GM21360 (cell line): ENCODE measurements around the gene CLASP1.
A peak's percentile ranks its signal among the peaks of the same experiment; 100 is the strongest.
"Not testable (repeated sequence)": the region's sequence is repeated elsewhere in the genome, so short reads cannot be mapped to it uniquely, and the experiment has no call there.

ENCODE experiments used
- ATAC-seq: cut with Tn5 transposase; IDR thresholded peaks from one replicate; pipeline ENCODE4 v1.9.1; 2021; ENCODE audit warnings: mild to moderate bottlenecking, moderate library complexity; ENCODE audit not compliant: unreplicated experiment

CLASP1 gene

GRCh38 chr2:121663434-121663833 lies 14.2 kb upstream of the CLASP1 start:
- no peak for ATAC-seq

GRCh38 chr2:121662656-121663055 lies 13.4 kb upstream of the CLASP1 start:
- ATAC-seq: no peak

DNA sequence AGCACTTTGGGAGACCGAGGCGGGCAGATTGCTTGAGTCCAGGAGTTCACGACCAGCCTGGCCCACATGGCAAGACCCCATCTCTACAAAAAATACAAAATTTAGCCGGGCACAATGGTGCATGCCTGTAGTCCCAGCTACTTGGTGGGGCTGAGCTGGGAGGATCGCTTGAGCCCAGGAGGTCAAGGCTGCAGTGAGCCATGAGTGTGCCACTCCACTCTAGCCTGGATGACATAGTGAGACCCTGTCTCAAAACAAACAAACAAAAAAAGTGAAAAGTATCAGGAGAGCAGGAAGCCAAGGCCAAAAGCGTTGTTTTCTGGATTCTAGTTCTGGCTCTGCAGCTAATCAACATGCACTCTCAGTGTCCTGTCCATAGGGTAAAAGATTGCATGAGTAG lies 10.7 kb upstream of the CLASP1 start:
- ATAC-seq: no peak

DNA sequence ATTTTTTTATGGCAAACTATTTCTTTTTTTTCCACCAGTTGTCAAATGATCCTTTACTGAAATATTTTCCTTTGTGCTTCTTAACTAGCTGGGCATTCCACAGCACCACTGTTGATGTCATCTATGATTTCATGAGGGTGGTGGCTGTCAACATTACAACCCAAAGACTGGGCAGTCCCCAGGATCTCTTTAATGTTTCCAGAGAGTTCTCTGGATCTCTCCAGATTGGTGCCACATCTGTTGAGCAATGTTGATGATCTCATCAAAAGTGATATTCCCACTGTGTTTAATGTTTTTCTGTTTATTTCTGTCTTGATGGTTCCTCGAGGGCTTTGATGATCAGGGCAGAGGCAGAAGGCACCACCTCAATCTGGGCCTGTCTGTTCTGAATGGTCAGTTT lies 9.1 kb upstream of the CLASP1 start:
- not testable (repeated sequence) for ATAC-seq

DNA sequence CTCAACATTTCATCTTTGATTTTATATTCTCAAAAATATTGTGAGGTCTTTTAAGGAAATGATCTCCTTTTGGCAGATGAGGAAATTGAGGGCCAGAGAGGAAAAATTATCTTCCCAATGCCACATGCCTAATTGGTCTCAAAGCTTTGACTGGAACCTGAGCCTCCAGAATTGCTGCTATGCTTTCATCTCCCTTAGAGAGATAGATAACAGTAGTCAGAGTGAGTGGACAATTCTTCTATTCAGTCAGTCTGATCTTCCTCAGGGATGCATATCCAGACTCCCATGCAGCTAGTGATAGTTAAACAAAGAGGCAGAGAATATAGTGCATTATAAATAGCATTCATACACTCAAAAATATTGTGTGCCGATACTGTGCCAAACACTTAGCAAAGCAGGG lies 3.8 kb upstream of the CLASP1 start:
- no peak for ATAC-seq

DNA sequence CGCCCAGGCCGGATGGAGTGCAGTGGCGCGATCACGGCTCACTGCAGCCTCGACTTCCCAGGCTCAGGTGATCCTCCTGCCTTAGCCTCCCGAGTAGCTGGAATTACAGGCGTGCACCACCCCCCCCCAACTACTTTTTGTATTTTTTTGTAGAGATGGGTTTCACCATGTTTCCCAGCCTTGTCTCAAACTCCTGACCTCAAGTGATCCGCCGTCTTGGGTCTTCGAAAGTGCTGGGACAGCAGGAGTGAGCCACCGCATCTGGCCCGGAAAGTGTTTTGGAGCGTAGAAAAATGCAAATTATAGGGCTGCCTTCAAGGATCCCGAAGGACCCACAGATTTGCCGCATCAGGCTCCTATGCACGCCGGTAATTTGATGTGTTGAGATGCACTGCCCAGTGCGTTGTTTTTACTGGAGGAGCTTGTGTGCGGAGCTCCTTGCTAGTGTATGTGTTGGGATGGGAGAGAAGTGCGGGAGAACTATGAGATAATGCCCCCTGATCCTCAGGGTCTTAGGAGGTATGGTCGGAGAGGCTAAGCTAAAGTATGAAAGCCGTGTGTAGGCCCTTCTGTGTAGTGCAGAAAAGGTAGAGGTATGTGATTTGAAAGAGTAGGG lies 1.2 kb upstream of the CLASP1 start:
- no peak for ATAC-seq

GRCh38 chr2:121649596-121650314 lies 493 bp upstream of the CLASP1 start:
- ATAC-seq: peak; percentile 91

- peak; percentile 17 for ATAC-seq
These were observed 785 bp downstream of the CLASP1 start for GRCh38 chr2:121648206-121649148.

DNA sequence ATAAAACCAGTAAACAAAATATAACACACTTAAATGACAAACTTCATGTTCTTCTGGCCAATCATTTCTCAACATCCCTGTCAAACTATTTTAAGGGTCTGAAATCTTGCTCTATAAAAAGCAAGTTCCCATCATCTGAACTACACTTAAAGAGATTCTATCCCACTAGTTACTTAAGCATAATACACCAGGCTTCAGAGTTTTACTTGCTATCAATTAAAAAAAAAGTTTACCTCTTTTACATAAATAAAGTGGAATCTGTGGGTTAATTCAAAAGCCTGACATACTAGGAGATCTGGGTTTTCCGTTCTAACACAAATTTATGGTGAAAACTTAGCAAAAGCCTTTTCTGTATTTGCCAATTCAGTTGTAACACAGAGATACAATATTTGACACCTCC lies 1.9 kb downstream of the CLASP1 start:
- ATAC-seq: no peak

DNA sequence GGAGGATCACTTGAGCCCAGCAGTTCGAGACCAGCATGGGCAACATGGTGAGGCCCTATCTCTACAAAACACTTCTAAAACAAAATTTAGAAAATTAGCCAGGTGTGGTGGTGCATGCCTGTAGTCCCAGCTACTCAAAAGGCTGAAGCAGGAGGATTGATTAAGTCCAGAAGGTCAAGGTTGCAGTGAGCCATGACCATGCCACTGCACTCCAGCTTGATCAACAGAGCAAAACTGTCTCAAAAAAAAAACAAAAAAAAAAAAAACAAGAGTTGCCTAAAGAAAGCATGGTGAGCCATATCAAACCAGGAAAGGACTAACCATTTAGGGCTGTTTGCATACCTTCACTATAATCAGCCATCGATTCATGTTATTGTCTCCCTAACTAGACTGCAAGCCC lies 4.5 kb downstream of the CLASP1 start:
- no peak for ATAC-seq

DNA sequence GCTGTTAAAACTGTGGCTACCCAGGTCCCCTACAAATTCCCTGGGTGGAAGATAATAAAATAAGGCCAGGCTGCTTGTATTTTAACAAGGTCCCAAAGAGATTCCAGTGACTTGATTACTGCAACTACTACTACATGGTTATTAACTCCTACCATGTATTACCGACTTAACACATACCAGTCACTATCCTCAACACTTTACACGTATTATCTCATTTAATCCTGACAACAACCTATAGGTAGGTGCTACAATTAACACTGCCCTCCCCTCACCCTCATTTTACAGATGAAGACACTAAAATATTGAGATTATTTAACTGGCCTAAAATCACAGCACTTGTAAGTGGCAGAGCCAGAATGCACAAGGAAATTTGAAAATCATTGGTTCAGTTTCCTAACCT lies 5.4 kb downstream of the CLASP1 start:
- ATAC-seq: no peak

- ATAC-seq: no peak
These were observed 8.6 kb downstream of the CLASP1 start for GRCh38 chr2:121640380-121641316.

DNA sequence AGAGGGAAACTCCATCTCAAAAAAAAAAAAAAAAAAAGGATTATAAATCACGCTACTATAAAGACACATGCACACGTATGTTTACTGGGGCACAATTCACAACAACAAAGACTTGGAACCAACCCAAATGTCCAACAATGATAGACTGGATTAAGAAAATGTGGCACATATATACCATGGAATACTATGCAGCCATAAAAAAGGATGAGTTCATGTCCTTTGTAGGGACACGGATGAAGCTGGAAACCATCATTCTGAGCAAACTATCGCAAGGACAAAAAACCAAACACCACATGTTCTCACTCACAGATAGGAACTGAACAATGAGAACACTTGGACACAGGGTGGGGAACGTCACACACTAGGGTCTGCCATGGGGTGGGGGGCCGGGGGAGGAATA lies 9.4 kb downstream of the CLASP1 start:
- not testable (repeated sequence) for ATAC-seq

GRCh38 chr2:121638333-121638732 lies 10.9 kb downstream of the CLASP1 start:
- no peak for ATAC-seq

DNA sequence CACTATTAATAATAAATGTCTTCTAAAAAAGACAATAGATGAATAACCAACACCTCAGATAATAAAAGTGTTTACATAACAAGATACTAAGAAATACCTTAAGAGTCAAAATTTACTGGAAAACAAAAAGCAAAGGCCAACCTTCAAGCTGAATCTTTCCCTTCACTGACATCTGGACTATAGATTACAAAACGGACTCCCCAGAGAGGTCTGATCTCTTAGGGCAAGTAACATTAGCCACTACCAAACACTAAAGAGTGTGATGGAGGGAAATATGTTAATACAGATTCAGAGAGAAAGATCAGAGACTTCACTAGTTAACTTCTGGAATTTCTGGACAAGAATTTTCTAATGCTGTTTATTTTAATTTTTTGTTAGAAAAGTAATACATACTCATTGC lies 13.9 kb downstream of the CLASP1 start:
- ATAC-seq: no peak

DNA sequence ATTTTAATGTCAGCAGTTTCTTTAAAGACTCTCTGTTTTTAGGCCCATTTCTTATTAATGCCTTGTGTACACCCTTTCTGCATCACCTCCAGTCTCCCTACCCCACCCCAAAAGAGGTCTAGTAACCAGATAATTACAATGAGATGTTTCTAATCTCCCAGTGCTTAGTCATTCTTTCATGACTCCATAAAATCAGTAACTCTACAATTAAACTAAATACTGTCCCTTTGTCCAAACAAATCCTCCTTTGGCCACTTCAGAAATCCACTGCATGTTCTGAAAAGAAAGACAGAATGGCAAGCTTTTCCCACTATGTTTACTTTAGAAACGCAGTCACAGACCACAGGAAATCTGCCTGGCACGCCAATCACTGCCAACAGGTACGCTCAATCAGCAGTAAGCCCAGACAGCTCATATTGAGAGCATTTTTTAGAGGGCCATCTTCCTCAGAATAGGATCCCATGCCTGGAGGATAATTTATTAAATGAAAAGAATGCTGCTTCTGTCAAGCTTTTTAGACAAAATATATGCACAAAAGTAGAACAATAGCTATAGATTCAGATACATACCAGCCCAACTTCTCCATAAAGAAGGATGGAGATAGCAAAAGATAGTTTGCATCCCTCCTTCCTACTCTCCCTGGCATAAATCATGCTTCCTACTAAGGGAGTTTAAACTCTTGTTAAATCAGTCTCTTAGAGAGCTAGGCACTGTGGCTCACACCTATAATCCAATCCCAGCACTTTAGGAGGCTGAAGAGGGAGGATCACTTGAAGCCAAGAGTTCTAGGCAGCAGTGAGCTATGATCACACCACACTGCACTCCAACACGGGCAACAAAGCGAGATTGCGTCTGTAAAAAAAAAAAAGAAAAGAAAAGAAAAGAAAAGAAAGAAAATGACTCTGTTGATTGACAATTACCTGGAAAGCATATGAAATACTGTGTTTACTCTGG lies 14.6 kb downstream of the CLASP1 start:
- ATAC-seq: no peak

- no peak for ATAC-seq
These were observed 15.8 kb downstream of the CLASP1 start for GRCh38 chr2:121633463-121633862.

DNA sequence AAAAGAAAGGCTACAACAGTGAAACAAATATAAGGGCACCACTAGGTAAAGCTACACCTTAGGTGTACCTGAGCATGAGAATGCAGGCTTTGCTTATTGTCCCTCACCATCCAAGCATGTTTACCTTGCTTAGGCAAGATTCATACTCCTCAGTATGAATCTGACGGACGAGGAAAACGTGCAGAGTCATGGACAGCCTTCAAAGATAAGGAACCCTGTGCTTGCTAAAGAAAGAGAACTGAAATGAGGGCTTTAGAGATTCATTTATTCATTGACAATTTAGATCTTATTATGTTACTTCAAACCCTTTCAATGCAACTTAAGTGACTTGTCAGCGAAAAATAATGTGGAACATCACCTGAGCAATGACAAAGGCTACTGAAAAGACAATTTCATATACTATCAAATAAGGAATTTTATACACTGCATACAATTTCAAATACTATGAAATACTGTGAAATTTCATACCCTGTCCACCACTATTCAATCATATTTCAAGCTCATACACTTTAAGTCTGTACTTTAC lies 21.7 kb downstream of the CLASP1 start:
- ATAC-seq: no peak
